ENCODE measurements around the gene GALNT15. TPM values are rescaled to one million over a fixed set of nuclear protein-coding genes. Genes with fewer than 3 reads are reported as not detected.

The GALNT15 gene
- total and polyA plus RNA-seq, 2 donors (not counting 1 experiment from before 2014, with no cell fraction given): 10.7 to 37.7 TPM

DNA sequence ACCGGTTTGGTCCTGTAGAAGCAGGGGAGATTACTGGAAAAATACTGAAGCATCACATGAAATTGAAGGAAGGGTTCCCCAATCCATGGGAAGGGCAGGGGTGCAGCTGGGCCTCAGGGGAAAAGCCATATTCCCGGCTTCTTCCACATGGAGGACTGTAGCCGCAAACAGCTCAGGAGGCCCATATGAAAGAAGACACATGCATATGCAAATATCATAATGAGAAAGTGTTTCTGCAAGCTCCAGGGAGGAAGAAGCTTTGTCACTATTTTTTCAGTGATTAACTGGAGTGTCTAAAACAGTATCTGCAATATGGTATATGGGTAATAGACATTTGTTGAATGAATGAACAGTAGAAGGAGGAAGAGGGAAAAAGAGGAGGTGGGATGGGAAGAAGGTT lies 71.1 kb downstream of the GALNT15 start:
- H3K79me2 ChIP-seq (ENCODE audit: control insufficient read depth, insufficient read depth, low read length): no peaks in the 10 kb centered on the region
- no peak for TF ChIP-seq EZH2 (IDR thresholded peaks at IDR 0.05; ENCODE audit: low read length, missing control alignments)
- TF ChIP-seq, protein P1, sequence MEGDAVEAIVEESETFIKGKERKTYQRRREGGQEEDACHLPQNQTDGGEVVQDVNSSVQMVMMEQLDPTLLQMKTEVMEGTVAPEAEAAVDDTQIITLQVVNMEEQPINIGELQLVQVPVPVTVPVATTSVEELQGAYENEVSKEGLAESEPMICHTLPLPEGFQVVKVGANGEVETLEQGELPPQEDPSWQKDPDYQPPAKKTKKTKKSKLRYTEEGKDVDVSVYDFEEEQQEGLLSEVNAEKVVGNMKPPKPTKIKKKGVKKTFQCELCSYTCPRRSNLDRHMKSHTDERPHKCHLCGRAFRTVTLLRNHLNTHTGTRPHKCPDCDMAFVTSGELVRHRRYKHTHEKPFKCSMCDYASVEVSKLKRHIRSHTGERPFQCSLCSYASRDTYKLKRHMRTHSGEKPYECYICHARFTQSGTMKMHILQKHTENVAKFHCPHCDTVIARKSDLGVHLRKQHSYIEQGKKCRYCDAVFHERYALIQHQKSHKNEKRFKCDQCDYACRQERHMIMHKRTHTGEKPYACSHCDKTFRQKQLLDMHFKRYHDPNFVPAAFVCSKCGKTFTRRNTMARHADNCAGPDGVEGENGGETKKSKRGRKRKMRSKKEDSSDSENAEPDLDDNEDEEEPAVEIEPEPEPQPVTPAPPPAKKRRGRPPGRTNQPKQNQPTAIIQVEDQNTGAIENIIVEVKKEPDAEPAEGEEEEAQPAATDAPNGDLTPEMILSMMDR (conservative IDR thresholded peaks at IDR 0.05 in 1 of 2, IDR thresholded peaks at IDR 0.05 in 1 of 2; ENCODE audit: low read depth in 1 of 2, low read length in 2 of 2): no peak
- no peak for DNase-seq (ENCODE audit: low read depth in 2 of 2)
- H3K4me3 ChIP-seq (replicated peaks in 1 of 4; ENCODE audit: control extremely low read depth in 1 of 4, insufficient read depth in 1 of 4, low read depth in 3 of 4, low read length in 4 of 4): no peak overlapping the region
- H4K20me1 ChIP-seq (ENCODE audit: control insufficient read depth, extremely low read depth, insufficient read depth, low read length): no peaks in the 10 kb centered on the region
- H3K9me3 ChIP-seq (ENCODE audit: control insufficient read depth, insufficient read depth, low read depth, low read length): no peaks in the 10 kb centered on the region
- peaks cover 10% of the 10 kb centered on the region for H3K4me1 ChIP-seq (ENCODE audit: control insufficient read depth, extremely low read depth, insufficient read depth, low read length)
- H3K4me2 ChIP-seq (ENCODE audit: extremely low read depth, insufficient read depth, low read length): no peak overlapping the region
- H3K27me3 ChIP-seq (ENCODE audit: control insufficient read depth, insufficient read depth, low read length): no peaks in the 10 kb centered on the region
- H2AFZ ChIP-seq (ENCODE audit: low read length): no peak overlapping the region
- H3K27ac ChIP-seq (ENCODE audit: insufficient read depth, low read length): no peak overlapping the region
- H3K9ac ChIP-seq (ENCODE audit: insufficient read depth, low read length): no peak overlapping the region
- H3K36me3 ChIP-seq (ENCODE audit: control insufficient read depth, insufficient read depth, low read length): no peaks in the 10 kb centered on the region

DNA sequence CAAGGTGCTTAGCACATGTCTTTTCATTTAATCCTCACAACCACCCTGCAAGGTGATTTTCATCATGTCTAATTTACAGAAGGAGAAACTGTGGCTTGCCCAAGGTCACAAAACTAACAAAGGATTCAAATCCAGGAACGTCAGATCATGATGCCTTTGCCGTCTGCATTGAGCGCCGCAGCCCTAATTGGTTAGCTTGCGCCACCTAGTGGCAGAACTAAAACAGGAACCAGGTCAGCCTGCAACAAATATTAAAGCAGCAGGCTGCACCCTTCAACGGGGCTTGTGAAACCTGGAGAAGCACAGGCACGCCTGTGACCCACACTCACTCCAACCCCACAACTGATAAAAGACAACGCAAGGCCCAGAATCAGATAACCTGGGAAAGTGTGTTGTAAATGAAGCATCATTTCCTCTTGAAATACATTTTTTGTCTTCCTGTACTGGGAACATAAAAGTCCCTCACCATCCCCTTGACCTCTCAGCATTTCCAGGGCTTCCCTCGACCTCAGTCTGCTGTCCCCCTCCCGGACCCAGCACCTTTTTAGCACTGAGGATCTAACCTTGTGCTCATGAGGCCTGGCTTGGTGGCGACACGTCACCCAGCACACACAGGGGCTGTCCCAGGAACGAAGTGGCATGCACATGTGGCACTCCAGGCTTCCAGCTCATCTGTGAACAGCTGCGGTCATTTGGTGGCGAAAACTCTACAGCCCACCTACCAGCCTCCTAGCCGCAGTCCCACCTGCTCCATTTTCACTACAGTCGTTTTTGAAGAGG lies 73.0 kb downstream of the GALNT15 start:
- Histone ChIP-seq H3K4me3 (replicated peaks in 1 of 4; ENCODE audit: control extremely low read depth in 1 of 4, insufficient read depth in 1 of 4, low read depth in 3 of 4, low read length in 4 of 4) (no peak overlapping the region), H3K36me3 (ENCODE audit: control insufficient read depth, insufficient read depth, low read length) (no peaks in the 10 kb centered on the region), H3K9me3 (ENCODE audit: control insufficient read depth, insufficient read depth, low read depth, low read length) (no peaks in the 10 kb centered on the region), H3K4me1 (ENCODE audit: control insufficient read depth, extremely low read depth, insufficient read depth, low read length) (peaks cover 10% of the 10 kb centered on the region), H3K4me2 (ENCODE audit: extremely low read depth, insufficient read depth, low read length) (no peak overlapping the region), H3K27ac (ENCODE audit: insufficient read depth, low read length) (no peak overlapping the region), H3K27me3 (ENCODE audit: control insufficient read depth, insufficient read depth, low read length) (no peaks in the 10 kb centered on the region), H2AFZ (ENCODE audit: low read length) (peak overlapping the region; percentile 68), H3K79me2 (ENCODE audit: control insufficient read depth, insufficient read depth, low read length) (no peaks in the 10 kb centered on the region), H3K9ac (ENCODE audit: insufficient read depth, low read length) (no peak overlapping the region), H4K20me1 (ENCODE audit: control insufficient read depth, extremely low read depth, insufficient read depth, low read length) (no peaks in the 10 kb centered on the region)
- peak; percentile 72 to 87 for DNase-seq (ENCODE audit: low read depth in 2 of 2)
- no peak for TF ChIP-seq EZH2 (IDR thresholded peaks at IDR 0.05; ENCODE audit: low read length, missing control alignments)
- TF ChIP-seq, protein P1 (conservative IDR thresholded peaks at IDR 0.05 in 1 of 2, IDR thresholded peaks at IDR 0.05 in 1 of 2; ENCODE audit: low read depth in 1 of 2, low read length in 2 of 2): peak; percentile 81 to 95

DNA sequence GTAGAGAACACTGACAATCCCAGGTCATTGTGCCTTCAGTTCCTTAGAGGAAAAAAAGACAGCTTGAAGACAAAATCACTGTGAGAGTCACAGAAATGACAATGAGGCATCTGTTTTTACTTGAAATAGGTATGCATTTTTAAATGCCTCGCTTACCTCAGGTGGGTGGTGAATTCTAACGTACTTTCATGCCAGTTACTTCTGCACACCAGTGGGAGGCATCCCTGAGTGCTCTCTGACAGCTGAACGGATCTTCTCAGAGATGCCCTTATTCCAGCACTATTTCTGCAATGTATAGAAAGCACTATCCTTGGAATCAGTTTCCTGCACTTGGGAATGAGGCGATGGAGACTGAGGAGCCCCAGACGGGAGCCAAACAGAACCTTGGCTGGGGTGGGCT lies 74.1 kb downstream of the GALNT15 start:
- H2AFZ ChIP-seq (ENCODE audit: low read length): no peak overlapping the region
- H3K9me3 ChIP-seq (ENCODE audit: control insufficient read depth, insufficient read depth, low read depth, low read length): no peaks in the 10 kb centered on the region
- no peak overlapping the region for H3K27ac ChIP-seq (ENCODE audit: insufficient read depth, low read length)
- H3K4me2 ChIP-seq (ENCODE audit: extremely low read depth, insufficient read depth, low read length): no peak overlapping the region
- no peak overlapping the region for H3K9ac ChIP-seq (ENCODE audit: insufficient read depth, low read length)
- H3K4me1 ChIP-seq (ENCODE audit: control insufficient read depth, extremely low read depth, insufficient read depth, low read length): peaks cover 10% of the 10 kb centered on the region
- no peaks in the 10 kb centered on the region for H3K27me3 ChIP-seq (ENCODE audit: control insufficient read depth, insufficient read depth, low read length)
- H3K79me2 ChIP-seq (ENCODE audit: control insufficient read depth, insufficient read depth, low read length): no peaks in the 10 kb centered on the region
- no peaks in the 10 kb centered on the region for H3K36me3 ChIP-seq (ENCODE audit: control insufficient read depth, insufficient read depth, low read length)
- TF ChIP-seq EZH2 (IDR thresholded peaks at IDR 0.05; ENCODE audit: low read length, missing control alignments): no peak
- TF ChIP-seq, protein P1 (conservative IDR thresholded peaks at IDR 0.05 in 1 of 2, IDR thresholded peaks at IDR 0.05 in 1 of 2; ENCODE audit: low read depth in 1 of 2, low read length in 2 of 2): no peak
- no peak for DNase-seq (ENCODE audit: low read depth in 2 of 2)
- H3K4me3 ChIP-seq (replicated peaks in 1 of 4; ENCODE audit: control extremely low read depth in 1 of 4, insufficient read depth in 1 of 4, low read depth in 3 of 4, low read length in 4 of 4): no peak overlapping the region
- H4K20me1 ChIP-seq (ENCODE audit: control insufficient read depth, extremely low read depth, insufficient read depth, low read length): no peaks in the 10 kb centered on the region

All from fibroblast of lung (primary cell).